ENCODE measurements around the gene OLIG1.

Gene OLIG1, protein sequence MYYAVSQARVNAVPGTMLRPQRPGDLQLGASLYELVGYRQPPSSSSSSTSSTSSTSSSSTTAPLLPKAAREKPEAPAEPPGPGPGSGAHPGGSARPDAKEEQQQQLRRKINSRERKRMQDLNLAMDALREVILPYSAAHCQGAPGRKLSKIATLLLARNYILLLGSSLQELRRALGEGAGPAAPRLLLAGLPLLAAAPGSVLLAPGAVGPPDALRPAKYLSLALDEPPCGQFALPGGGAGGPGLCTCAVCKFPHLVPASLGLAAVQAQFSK

DNA sequence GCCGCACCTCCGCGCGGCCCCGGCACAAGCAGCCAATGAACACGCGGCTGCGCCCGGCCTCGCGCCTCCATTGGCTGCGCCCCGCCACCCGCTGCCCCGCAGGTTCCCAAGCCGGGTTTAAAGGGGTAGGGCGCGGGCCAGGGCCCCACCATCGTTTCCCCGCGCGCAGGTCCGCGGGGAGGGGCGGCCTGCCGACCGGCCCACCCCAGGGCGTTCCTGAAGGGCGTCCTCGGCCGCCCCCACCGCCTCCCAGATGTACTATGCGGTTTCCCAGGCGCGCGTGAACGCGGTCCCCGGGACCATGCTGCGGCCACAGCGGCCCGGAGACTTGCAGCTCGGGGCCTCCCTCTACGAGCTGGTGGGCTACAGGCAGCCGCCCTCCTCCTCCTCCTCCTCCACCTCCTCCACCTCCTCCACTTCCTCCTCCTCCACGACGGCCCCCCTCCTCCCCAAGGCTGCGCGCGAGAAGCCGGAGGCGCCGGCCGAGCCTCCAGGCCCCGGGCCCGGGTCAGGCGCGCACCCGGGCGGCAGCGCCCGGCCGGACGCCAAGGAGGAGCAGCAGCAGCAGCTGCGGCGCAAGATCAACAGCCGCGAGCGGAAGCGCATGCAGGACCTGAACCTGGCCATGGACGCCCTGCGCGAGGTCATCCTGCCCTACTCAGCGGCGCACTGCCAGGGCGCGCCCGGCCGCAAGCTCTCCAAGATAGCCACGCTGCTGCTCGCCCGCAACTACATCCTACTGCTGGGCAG, at the start of gene OLIG1:
OLIG1 (plus strand) TSS at position 148 of the 750 bp plus-strand sequence; CDS start at position 254, 106 bp downstream.
- peak; percentile 33 for DNase-seq

DNA sequence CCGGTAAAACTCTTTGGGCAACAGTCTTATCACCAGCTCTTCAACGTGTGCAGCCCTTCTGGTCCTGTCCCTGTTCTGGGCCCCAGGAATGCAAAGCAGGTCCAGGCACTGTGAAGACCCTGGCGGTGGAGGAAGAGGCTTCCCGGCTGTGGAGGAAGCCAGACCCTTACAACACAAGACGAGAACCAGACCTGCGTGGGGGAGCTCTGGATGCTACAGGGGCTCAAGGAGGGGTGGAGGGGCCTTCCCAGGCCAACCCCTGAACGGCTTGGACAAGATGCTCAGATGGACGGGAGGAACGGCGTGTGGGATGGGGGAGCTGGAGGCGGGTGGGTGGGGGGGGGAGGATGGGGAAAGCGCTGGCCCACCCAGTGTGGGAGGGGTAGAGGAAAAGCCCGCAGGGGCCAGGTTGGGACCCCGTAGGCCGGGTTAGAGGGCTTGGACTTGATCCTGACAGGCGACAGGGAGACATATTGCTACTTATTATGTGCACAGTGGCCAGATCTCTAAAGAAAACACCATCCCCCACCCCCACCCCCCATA, 49.3 kb upstream of the OLIG1 start:
- no peak for DNase-seq

DNA sequence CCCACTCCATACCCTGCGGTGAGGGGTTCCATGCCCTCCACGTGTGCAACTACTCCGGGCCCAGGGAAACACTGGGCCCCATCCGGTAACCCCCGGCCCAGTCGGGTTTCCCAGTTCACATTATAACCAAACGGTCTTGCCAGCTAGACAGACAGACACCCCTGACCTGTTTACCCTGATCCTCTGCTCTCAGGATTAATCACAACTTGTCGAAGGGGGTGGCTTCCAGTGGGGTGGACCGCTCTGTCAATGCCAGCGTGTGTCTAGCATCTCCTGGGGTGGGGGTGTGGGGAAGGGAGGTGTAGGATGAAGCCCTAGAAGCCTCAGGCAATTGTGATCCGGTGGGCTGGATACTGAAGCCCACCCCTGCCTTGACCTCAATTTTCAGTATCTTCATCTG, 48.8 kb upstream of the OLIG1 start:
- DNase-seq = no peak

DNA sequence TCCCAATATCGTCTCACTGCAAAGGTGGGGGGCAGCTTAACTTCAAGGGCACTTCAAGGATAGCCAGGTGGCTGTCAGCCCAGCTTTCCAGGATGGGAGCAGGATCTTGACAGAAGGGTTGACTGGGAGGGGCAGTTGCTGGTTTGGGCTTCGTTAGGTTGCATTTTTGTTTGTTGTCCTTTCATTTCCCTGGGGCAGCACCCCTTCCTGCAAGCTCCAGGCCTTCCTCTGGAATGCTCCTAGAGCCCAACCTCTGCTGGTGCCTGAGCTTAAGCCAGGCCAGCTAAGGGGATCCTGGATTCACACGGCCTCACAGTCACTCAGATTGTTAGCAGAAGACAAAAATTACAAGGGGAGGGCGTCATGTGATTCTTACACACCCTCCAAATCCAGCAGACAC, 48.3 kb upstream of the OLIG1 start:
- no peak for DNase-seq

DNA sequence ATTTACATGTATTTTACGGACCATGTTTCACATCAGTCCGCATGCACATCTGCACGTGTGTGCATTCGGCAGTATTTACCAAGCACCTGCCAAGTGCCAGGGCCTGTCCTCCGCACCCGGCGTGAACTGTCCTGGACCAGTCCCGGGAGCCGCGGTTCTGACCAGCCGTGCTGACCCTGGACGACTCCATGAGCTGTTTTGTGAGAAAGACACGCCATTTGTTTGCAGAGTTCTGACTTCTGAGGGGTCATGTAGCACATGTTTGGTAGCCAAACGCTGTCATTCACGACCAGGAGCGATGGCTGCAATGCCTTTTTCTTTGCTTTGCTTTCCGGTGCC, 47.5 kb upstream of the OLIG1 start:
- DNase-seq = no peak

DNA sequence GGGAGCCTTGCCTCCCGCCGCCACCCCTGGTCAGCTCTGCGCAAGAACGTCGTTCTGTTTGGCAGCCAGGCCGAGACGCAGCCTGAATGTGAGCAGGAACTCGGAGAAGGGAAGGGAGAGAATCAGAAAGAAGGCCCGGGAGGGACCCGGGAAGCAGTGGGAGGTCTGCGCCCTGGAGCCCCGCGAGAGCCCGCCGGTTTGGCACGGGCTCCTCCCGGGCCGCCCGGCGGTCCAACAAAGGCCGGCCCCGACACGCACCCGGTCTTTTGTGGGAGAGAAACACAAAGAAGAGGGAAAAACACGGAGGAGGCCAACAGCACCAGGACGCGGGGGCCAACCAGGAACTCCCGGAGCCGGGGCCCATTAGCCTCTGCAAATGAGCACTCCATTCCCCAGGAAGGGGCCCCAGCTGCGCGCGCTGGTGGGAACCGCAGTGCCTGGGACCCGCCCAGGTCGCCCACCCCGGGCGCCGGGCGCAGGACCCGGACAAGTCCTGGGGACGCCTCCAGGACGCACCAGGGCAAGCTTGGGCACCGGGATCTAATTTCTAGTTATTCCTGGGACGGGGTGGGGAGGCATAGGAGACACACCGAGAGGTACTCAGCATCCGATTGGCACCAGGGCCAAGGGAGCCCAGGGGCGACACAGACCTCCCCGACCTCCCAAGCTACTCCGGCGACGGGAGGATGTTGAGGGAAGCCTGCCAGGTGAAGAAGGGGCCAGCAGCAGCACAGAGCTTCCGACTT, 46.9 kb upstream of the OLIG1 start:
- DNase-seq = no peak

DNA sequence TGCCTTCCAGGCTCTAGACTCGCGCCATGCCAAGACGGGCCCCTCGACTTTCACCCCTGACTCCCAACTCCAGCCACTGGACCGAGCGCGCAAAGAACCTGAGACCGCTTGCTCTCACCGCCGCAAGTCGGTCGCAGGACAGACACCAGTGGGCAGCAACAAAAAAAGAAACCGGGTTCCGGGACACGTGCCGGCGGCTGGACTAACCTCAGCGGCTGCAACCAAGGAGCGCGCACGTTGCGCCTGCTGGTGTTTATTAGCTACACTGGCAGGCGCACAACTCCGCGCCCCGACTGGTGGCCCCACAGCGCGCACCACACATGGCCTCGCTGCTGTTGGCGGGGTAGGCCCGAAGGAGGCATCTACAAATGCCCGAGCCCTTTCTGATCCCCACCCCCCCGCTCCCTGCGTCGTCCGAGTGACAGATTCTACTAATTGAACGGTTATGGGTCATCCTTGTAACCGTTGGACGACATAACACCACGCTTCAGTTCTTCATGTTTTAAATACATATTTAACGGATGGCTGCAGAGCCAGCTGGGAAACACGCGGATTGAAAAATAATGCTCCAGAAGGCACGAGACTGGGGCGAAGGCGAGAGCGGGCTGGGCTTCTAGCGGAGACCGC, 46.3 kb upstream of the OLIG1 start:
- no peak for DNase-seq

DNA sequence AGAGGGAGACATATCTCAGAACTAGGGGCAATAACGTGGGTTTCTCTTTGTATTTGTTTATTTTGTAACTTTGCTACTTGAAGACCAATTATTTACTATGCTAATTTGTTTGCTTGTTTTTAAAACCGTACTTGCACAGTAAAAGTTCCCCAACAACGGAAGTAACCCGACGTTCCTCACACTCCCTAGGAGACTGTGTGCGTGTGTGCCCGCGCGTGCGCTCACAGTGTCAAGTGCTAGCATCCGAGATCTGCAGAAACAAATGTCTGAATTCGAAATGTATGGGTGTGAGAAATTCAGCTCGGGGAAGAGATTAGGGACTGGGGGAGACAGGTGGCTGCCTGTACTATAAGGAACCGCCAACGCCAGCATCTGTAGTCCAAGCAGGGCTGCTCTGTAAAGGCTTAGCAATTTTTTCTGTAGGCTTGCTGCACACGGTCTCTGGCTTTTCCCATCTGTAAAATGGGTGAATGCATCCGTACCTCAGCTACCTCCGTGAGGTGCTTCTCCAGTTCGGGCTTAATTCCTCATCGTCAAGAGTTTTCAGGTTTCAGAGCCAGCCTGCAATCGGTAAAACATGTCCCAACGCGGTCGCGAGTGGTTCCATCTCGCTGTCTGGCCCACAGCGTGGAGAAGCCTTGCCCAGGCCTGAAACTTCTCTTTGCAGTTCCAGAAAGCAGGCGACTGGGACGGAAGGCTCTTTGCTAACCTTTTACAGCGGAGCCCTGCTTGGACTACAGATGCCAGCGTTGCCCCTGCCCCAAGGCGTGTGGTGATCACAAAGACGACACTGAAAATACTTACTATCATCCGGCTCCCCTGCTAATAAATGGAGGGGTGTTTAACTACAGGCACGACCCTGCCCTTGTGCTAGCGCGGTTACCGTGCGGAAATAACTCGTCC, 45.5 kb upstream of the OLIG1 start:
- DNase-seq = no peak

DNA sequence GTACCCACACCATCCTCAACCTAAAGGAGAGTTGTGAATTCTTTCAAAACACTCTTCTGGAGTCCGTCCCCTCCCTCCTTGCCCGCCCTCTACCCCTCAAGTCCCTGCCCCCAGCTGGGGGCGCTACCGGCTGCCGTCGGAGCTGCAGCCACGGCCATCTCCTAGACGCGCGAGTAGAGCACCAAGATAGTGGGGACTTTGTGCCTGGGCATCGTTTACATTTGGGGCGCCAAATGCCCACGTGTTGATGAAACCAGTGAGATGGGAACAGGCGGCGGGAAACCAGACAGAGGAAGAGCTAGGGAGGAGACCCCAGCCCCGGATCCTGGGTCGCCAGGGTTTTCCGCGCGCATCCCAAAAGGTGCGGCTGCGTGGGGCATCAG, 44.8 kb upstream of the OLIG1 start:
- no peak for DNase-seq

DNA sequence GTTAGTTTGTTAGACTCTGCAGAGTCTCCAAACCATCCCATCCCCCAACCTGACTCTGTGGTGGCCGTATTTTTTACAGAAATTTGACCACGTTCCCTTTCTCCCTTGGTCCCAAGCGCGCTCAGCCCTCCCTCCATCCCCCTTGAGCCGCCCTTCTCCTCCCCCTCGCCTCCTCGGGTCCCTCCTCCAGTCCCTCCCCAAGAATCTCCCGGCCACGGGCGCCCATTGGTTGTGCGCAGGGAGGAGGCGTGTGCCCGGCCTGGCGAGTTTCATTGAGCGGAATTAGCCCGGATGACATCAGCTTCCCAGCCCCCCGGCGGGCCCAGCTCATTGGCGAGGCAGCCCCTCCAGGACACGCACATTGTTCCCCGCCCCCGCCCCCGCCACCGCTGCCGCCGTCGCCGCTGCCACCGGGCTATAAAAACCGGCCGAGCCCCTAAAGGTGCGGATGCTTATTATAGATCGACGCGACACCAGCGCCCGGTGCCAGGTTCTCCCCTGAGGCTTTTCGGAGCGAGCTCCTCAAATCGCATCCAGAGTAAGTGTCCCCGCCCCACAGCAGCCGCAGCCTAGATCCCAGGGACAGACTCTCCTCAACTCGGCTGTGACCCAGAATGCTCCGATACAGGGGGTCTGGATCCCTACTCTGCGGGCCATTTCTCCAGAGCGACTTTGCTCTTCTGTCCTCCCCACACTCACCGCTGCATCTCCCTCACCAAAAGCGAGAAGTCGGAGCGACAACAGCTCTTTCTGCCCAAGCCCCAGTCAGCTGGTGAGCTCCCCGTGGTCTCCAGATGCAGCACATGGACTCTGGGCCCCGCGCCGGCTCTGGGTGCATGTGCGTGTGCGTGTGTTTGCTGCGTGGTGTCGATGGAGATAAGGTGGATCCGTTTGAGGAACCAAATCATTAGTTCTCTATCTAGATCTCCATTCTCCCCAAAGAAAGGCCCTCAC, 44.2 kb upstream of the OLIG1 start, which contains the start of gene OLIG2:
OLIG2 (plus strand) TSS at position 447 of the 954 bp plus-strand sequence. CDS start 928 bp downstream, outside the sequence.
- DNase-seq = no peak

DNA sequence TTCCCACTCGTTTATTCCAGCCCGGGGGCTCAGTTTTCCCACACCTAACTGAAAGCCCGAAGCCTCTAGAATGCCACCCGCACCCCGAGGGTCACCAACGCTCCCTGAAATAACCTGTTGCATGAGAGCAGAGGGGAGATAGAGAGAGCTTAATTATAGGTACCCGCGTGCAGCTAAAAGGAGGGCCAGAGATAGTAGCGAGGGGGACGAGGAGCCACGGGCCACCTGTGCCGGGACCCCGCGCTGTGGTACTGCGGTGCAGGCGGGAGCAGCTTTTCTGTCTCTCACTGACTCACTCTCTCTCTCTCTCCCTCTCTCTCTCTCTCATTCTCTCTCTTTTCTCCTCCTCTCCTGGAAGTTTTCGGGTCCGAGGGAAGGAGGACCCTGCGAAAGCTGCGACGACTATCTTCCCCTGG, 43.5 kb upstream of the OLIG1 start:
- no peak for DNase-seq

DNA sequence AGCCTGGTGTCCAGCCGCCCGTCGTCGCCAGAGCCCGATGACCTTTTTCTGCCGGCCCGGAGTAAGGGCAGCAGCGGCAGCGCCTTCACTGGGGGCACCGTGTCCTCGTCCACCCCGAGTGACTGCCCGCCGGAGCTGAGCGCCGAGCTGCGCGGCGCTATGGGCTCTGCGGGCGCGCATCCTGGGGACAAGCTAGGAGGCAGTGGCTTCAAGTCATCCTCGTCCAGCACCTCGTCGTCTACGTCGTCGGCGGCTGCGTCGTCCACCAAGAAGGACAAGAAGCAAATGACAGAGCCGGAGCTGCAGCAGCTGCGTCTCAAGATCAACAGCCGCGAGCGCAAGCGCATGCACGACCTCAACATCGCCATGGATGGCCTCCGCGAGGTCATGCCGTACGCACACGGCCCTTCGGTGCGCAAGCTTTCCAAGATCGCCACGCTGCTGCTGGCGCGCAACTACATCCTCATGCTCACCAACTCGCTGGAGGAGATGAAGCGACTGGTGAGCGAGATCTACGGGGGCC, 43.0 kb upstream of the OLIG1 start:
- DNase-seq = no peak

DNA sequence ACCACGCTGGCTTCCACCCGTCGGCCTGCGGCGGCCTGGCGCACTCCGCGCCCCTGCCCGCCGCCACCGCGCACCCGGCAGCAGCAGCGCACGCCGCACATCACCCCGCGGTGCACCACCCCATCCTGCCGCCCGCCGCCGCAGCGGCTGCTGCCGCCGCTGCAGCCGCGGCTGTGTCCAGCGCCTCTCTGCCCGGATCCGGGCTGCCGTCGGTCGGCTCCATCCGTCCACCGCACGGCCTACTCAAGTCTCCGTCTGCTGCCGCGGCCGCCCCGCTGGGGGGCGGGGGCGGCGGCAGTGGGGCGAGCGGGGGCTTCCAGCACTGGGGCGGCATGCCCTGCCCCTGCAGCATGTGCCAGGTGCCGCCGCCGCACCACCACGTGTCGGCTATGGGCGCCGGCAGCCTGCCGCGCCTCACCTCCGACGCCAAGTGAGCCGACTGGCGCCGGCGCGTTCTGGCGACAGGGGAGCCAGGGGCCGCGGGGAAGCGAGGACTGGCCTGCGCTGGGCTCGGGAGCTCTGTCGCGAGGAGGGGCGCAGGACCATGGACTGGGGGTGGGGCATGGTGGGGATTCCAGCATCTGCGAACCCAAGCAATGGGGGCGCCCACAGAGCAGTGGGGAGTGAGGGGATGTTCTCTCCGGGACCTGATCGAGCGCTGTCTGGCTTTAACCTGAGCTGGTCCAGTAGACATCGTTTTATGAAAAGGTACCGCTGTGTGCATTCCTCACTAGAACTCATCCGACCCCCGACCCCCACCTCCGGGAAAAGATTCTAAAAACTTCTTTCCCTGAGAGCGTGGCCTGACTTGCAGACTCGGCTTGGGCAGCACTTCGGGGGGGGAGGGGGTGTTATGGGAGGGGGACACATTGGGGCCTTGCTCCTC, 42.3 kb upstream of the OLIG1 start:
- DNase-seq = no peak

DNA sequence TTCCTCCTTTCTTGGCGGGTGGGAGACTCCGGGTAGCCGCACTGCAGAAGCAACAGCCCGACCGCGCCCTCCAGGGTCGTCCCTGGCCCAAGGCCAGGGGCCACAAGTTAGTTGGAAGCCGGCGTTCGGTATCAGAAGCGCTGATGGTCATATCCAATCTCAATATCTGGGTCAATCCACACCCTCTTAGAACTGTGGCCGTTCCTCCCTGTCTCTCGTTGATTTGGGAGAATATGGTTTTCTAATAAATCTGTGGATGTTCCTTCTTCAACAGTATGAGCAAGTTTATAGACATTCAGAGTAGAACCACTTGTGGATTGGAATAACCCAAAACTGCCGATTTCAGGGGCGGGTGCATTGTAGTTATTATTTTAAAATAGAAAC, 41.7 kb upstream of the OLIG1 start:
- DNase-seq = no peak

DNA sequence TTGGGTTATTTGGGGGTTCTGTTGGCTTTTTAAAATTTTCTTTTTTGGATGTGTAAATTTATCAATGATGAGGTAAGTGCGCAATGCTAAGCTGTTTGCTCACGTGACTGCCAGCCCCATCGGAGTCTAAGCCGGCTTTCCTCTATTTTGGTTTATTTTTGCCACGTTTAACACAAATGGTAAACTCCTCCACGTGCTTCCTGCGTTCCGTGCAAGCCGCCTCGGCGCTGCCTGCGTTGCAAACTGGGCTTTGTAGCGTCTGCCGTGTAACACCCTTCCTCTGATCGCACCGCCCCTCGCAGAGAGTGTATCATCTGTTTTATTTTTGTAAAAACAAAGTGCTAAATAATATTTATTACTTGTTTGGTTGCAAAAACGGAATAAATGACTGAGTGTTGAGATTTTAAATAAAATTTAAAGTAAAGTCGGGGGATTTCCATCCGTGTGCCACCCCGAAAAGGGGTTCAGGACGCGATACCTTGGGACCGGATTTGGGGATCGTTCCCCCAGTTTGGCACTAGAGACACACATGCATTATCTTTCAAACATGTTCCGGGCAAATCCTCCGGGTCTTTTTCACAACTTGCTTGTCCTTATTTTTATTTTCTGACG, 41.1 kb upstream of the OLIG1 start:
- no peak for DNase-seq

DNA sequence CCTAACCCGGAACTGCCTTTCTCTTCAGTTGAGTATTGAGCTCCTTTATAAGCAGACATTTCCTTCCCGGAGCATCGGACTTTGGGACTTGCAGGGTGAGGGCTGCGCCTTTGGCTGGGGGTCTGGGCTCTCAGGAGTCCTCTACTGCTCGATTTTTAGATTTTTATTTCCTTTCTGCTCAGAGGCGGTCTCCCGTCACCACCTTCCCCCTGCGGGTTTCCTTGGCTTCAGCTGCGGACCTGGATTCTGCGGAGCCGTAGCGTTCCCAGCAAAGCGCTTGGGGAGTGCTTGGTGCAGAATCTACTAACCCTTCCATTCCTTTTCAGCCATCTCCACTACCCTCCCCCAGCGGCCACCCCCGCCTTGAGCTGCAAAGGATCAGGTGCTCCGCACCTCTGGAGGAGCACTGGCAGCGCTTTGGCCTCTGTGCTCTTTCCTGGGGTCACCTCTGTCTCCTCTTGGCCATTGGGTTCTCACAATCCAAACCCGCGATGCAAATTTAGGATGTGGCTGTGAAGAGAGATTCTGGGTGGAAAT, 40.5 kb upstream of the OLIG1 start:
- no peak for DNase-seq

DNA sequence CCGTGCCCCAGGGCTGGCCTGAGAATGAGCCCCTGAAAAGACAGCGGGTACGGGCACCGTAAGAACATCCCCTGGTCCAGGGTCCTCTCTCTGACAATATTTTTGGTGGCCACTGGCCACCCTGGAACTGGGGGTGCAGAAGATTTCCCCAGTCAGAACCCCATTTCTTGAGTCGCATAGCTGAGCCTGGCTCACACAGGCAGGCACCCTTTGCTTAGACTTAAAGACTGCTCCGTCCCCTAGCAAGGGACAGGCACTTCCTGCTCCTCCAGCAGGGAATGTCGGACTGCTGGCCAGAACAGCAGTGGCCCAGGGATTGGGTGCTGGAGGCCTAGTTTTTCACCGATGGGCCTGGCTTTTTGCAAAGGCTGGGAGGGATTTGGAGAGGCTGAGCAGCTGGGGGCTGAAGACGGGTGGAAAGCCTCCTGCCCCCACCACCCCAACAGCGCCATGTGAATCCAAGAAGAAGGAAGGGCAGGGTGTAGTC, 39.9 kb upstream of the OLIG1 start:
- DNase-seq = no peak

DNA sequence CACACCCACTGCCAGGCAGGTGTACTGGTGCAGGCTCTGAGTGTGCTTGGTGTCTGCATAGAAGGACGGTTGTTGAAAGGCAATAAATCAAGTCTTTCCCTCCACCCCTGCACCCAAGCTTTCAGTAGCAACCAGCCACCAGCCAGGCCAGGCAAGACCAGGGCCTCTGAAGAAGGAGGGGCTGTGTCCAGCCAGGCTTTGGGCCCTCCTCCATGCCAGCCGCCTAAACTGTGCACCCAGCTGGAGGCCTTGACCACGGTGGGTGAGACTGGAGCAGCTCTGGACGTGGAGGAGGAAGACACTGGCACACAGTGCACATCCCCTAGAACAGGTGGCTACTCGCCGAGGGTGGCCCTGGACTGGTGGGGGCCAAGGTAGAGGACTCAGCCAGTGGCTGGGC, 39.3 kb upstream of the OLIG1 start:
- DNase-seq = no peak

Measured in activated CD4-positive, CD25-positive, alpha-beta regulatory T cell treated with anti-CD3 and anti-CD28 coated beads, Interleukin-2, amount 50 U/mL, for 72 hours (primary cell).